RCC 7860 (cell line): Measurements from ENCODE around the gene SYCE3.

Source experiments
- DNase-seq: peaks from one replicate; pipeline ENCODE4 v3.0.0-alpha.2; 2015; ENCODE audit warnings: low spot score
- FAIRE-seq: peaks from 2 replicates; lab custom pipeline; 2012; peaks lifted over from hg19 to GRCh38; lab: Jason Lieb, UNC

Gene SYCE3

GRCh38 chr22:50504369-50505211, 58.1 kb downstream of the SYCE3 start:
- no peak for FAIRE-seq

DNA sequence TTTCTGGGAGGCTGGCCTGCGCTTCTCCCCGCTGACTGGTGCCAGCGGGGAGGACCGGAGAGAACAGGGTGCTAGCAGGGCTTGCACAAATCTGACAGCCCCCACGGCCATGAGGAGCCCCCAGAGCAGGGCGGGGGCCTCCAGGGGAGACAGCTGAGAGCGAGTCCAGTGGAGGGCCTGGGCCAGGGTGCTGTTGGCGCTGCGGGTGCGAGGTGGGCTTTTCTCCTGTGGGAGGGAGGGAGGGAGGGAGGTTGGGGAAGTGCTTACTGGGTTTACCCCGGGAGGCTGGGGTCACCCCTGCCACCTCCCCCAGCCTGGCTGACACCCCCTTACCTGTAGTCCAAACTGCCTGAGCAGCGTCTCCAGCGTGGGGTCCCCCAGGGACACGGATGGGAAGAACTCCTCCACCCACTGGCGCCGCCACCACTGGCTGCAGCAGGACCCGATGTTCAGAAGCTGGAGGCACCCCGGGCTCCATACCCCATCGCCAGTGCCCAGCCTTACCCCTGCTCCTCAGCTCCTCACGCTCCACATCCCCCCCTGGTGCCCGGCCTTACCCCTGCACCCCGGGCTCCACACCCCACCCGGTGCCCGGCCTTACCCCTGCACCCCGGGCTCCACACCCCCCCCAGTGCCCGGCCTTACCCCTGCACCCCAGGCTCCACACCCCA, 59.1 kb downstream of the SYCE3 start:
- DNase-seq, result no peak
- FAIRE-seq, result no peak

More at GRCh38 chr22:50504369-50505211, 58.1 kb downstream of the SYCE3 start:
- no peak for DNase-seq

- FAIRE-seq (no peak), DNase-seq (no peak)
These were observed 59.9 kb downstream of the SYCE3 start for GRCh38 chr22:50502628-50503474.

- no peak for DNase-seq
- no peak for FAIRE-seq
These were observed 60.6 kb downstream of the SYCE3 start for GRCh38 chr22:50502096-50502495.
